Measurements from ENCODE around the gene RGMA. TPM values are rescaled to one million over a fixed set of nuclear protein-coding genes. Genes with fewer than 3 reads are reported as not detected.

Gene RGMA
- total RNA-seq, 1 experiment from 2014 or later = 41.4 TPM

DNA sequence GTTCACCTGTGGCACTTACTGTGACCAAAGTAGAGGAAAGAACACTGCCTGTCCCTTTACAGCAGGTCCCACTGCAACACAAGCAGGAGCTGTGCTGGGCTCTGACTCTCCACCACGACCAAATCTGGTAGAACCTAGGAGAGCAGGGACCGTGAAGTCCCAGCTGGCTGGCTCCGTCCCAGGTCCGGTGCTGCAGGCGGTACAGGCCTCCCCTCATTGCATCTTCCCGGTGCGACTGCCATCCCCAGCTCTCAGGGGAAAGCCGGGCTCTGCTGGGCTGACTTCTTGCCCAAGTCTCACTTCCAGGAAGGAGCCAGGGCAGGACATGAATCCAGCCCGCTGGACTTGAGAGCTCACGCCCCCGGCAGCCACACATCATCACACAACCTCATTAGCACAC lies 33.8 kb downstream of the RGMA start:
- H2AFZ ChIP-seq (ENCODE audit: low read length) = no peak overlapping the region
- H3K79me2 ChIP-seq (ENCODE audit: insufficient read depth, low read length) = peaks cover 22% of the 10 kb centered on the region; the same call in 1 of the 2 replicates
- no peaks in the 10 kb centered on the region for H3K27me3 Mint-ChIP-seq (ENCODE audit: low read depth)
- no peak overlapping the region for H4K8ac ChIP-seq (replicated peaks; ENCODE audit: insufficient read length, low read depth, low read length)
- H2BK5ac ChIP-seq (ENCODE audit: insufficient read length, low read length) = no peak overlapping the region
- TF ChIP-seq, protein P1, sequence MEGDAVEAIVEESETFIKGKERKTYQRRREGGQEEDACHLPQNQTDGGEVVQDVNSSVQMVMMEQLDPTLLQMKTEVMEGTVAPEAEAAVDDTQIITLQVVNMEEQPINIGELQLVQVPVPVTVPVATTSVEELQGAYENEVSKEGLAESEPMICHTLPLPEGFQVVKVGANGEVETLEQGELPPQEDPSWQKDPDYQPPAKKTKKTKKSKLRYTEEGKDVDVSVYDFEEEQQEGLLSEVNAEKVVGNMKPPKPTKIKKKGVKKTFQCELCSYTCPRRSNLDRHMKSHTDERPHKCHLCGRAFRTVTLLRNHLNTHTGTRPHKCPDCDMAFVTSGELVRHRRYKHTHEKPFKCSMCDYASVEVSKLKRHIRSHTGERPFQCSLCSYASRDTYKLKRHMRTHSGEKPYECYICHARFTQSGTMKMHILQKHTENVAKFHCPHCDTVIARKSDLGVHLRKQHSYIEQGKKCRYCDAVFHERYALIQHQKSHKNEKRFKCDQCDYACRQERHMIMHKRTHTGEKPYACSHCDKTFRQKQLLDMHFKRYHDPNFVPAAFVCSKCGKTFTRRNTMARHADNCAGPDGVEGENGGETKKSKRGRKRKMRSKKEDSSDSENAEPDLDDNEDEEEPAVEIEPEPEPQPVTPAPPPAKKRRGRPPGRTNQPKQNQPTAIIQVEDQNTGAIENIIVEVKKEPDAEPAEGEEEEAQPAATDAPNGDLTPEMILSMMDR (conservative IDR thresholded peaks at IDR 0.05) = no peak
- no peak overlapping the region for H3K4me3 Mint-ChIP-seq
- peaks cover 41% of the 10 kb centered on the region in 2 experiments for H3K4me1 Mint-ChIP-seq
- WGBS (ENCODE audit: extremely low coverage, insufficient read length, low lambda C conversion rate) = no CpG with 5 or more reads among the region's 11 CpGs
- peak overlapping the region in 1 of 3 experiments; percentile 81; a peak in 2 of 7 replicates for H3K27ac Mint-ChIP-seq
- H3K9me3 ChIP-seq (ENCODE audit: control insufficient read depth, low read depth, low read length) = no peaks in the 10 kb centered on the region
- peaks cover 16% of the 10 kb centered on the region for H3K79me1 ChIP-seq (ENCODE audit: insufficient read depth, low read depth, low read length, poor library complexity, severe bottlenecking)
- peaks cover 45 to 92% (median 68%) of the 10 kb centered on the region in 3 experiments for H3K36me3 Mint-ChIP-seq (ENCODE audit: insufficient read depth in 1 of 3, low read depth in 3 of 3)
- H3K27me3 ChIP-seq (ENCODE audit: insufficient read depth, low read length) = no peaks in the 10 kb centered on the region
- no peak overlapping the region for H3K23ac ChIP-seq (ENCODE audit: insufficient read length, low read depth, low read length)
- no peak overlapping the region for H2AK5ac ChIP-seq (ENCODE audit: insufficient read length, low read length)
- no peak overlapping the region for H2BK12ac ChIP-seq (ENCODE audit: insufficient read length, low read depth, low read length)
- H4K91ac ChIP-seq (ENCODE audit: insufficient read length, low read depth, low read length) = no peak overlapping the region
- no peak overlapping the region for H3K4me2 ChIP-seq (ENCODE audit: insufficient read depth, insufficient read length, low read length)
- H3K23me2 ChIP-seq (ENCODE audit: insufficient read length, low read depth, low read length, poor library complexity, severe bottlenecking) = no peaks in the 10 kb centered on the region
- H2BK15ac ChIP-seq (ENCODE audit: low read depth, low read length) = no peak overlapping the region
- no peak overlapping the region for H3K4ac ChIP-seq (ENCODE audit: low read depth, low read length)
- no peak overlapping the region for H3K14ac ChIP-seq (ENCODE audit: insufficient read depth, low read length)
- H4K5ac ChIP-seq (ENCODE audit: insufficient read length, low read depth, low read length) = no peak overlapping the region
- DNase-seq = no peak
- H3T11ph ChIP-seq (ENCODE audit: low read length) = no peak overlapping the region
- no peak overlapping the region for H3K18ac ChIP-seq (ENCODE audit: insufficient read length, low read depth, low read length)
- no peak overlapping the region for H2BK120ac ChIP-seq (ENCODE audit: low read depth, low read length, poor library complexity, severe bottlenecking)
- no peaks in the 10 kb centered on the region for H3K9me3 Mint-ChIP-seq
- H3K9ac ChIP-seq (ENCODE audit: extremely low read depth, insufficient read length, low read length) = no peak overlapping the region
- H2BK20ac ChIP-seq (ENCODE audit: low read depth, low read length, poor library complexity, severe bottlenecking) = no peak overlapping the region
- peaks cover 6% of the 10 kb centered on the region; the same call in 1 of the 2 replicates for H3K4me1 ChIP-seq (ENCODE audit: insufficient read depth, low read length)
- peaks cover 4% of the 10 kb centered on the region for H4K20me1 ChIP-seq (ENCODE audit: control insufficient read depth, insufficient read depth, insufficient read length)
- H3K27ac ChIP-seq (ENCODE audit: insufficient read length, low read depth, low read length) = no peak overlapping the region
- H3K56ac ChIP-seq (ENCODE audit: insufficient read length, low read depth, low read length) = no peak overlapping the region

Data from H9 (cell line).